Vagina (tissue), 2 donors: ENCODE results near the gene RTP3. TPM values are rescaled to one million over a fixed set of nuclear protein-coding genes. Genes with fewer than 3 reads are reported as not detected.

Experiments used
- DNase-seq, 2 donors: peaks; one replicate each; pipeline ENCODE4 v3.0.0-alpha.2; 2017; ENCODE audit errors: extremely low spot score in 2 of 2
- H3K27ac ChIP-seq: fragments of 200-600 bp; sonication (generic); one replicate; pipeline ENCODE4 v1.5.1; 2019
- H3K27me3 ChIP-seq: fragments of 200-600 bp; sonication (generic); one replicate; pipeline ENCODE4 v1.5.1; 2019
- H3K36me3 ChIP-seq, 2 donors: fragments of 200-600 bp; sonication (generic); one replicate each; pipeline ENCODE4 v1.5.1; 2017 to 2019
- H3K4me1 ChIP-seq: fragments of 200-600 bp; sonication (generic); one replicate; pipeline ENCODE4 v1.5.1; 2019
- H3K4me3 ChIP-seq, 2 donors: fragments of 200-600 bp; sonication (generic); 1 replicate in 1 of 2; 2 replicates in 1 of 2; pipeline ENCODE4 v1.5.1; 2016 to 2019
- H3K9me3 ChIP-seq: fragments of 200-600 bp; sonication (generic); one replicate; pipeline ENCODE4 v1.5.1; 2019
- CTCF ChIP-seq, 3 experiments: fragments of 450-650 bp in 2 of 3; fragments of 200-600 bp in 1 of 3; sonication (generic) in 1 of 3; IDR thresholded peaks; one replicate each; pipeline ENCODE4 v1.5.1; 2017 to 2019; ENCODE audit warnings: antibody characterized with exemption in 3 of 3, mild to moderate bottlenecking in 2 of 3, moderate library complexity in 2 of 3
- POLR2A ChIP-seq, 2 donors: fragments of 450-650 bp; IDR thresholded peaks; one replicate each; pipeline ENCODE4 v1.6.1; 2017; ENCODE audit warnings: antibody characterized with exemption in 2 of 2, mild to moderate bottlenecking in 2 of 2, moderate library complexity in 2 of 2
- POLR2AphosphoS5 ChIP-seq, 2 donors: sonication (generic); formaldehyde crosslinking; IDR thresholded peaks; one replicate each; pipeline ENCODE4 v1.9.0; 2017; ENCODE audit warnings: antibody characterized with exemption in 2 of 2, mild to moderate bottlenecking in 2 of 2, low read depth in 1 of 2; ENCODE audit not compliant: insufficient read depth in 1 of 2
- intact Hi-C: fragments of 100-400 bp; cut with DNase I; formaldehyde crosslinking; loops from one replicate; pipeline ENCODE4 v1.15.1; 2023
- total RNA-seq: library from RNA; depleted of rRNA; stranded (reverse); fragments of >200 nt; gene quantifications from one replicate; pipeline ENCODE4 v1.2.3, GENCODE V29; 2016

Gene RTP3
- total RNA-seq, 1 donor from 2014 or later: not detected

- no peaks in the 10 kb centered on the region for H3K4me1 ChIP-seq
- no peaks in the 10 kb centered on the region for H3K9me3 ChIP-seq
- TF ChIP-seq CTCF (IDR thresholded peaks at IDR 0.05) (no peak), POLR2AphosphoS5 (IDR thresholded peaks at IDR 0.05; ENCODE audit: insufficient read depth in 1 of 2, low read depth in 1 of 2) (no peak), POLR2A (IDR thresholded peaks at IDR 0.05) (no peak)
- H3K27ac ChIP-seq: no peak overlapping the region
- H3K27me3 ChIP-seq: no peaks in the 10 kb centered on the region
- no peaks in the 10 kb centered on the region for H3K36me3 ChIP-seq
- intact Hi-C loops: no loop called here
- no peak overlapping the region for H3K4me3 ChIP-seq
- DNase-seq: peak in 1 of 2 donors; percentile 19
Observed at GRCh38 chr3:46472736-46473135, 25.0 kb upstream of the RTP3 start.

DNA sequence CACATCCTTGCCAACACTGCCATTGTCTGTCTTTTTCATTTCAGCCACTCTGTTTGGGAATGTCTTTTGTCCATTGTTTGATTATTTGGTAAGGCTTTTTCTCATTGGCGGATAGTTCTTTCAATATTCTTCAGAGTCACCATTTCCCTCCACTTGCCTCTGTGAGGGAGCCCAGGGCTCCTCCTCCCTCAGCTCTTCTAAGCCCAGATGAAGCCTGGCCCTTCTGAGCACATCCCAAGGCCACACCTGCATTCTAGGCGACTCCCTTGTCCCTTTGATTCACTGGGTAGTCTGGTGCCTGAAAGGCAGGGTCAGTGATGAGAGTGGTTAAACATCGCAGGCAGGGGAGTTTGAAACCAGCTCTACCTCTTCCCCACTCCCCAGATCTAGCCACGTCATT lies 20.6 kb upstream of the RTP3 start:
- DNase-seq: peak in 1 of 2 donors; percentile 42
- intact Hi-C loops: no loop called here
- no peak for TF ChIP-seq CTCF (IDR thresholded peaks at IDR 0.05)
- TF ChIP-seq POLR2AphosphoS5 (IDR thresholded peaks at IDR 0.05; ENCODE audit: insufficient read depth in 1 of 2, low read depth in 1 of 2): no peak
- TF ChIP-seq POLR2A (IDR thresholded peaks at IDR 0.05): no peak

GRCh38 chr3:46477756-46478155 lies 20.0 kb upstream of the RTP3 start:
- no peak for DNase-seq
- no peak for TF ChIP-seq CTCF (IDR thresholded peaks at IDR 0.05)
- no peak for TF ChIP-seq POLR2A (IDR thresholded peaks at IDR 0.05)
- no peak for TF ChIP-seq POLR2AphosphoS5 (IDR thresholded peaks at IDR 0.05; ENCODE audit: insufficient read depth in 1 of 2, low read depth in 1 of 2)
- no peaks in the 10 kb centered on the region for H3K4me1 ChIP-seq
- no peak overlapping the region for H3K4me3 ChIP-seq
- no peaks in the 10 kb centered on the region for H3K27me3 ChIP-seq
- intact Hi-C loops: no loop called here
- no peaks in the 10 kb centered on the region for H3K36me3 ChIP-seq
- no peaks in the 10 kb centered on the region for H3K9me3 ChIP-seq
- H3K27ac ChIP-seq: no peak overlapping the region

More for the DNA sequence above, 20.6 kb upstream of the RTP3 start:
- no peaks in the 10 kb centered on the region for H3K4me1 ChIP-seq
- no peaks in the 10 kb centered on the region for H3K36me3 ChIP-seq
- H3K27ac ChIP-seq: no peak overlapping the region
- H3K27me3 ChIP-seq: no peaks in the 10 kb centered on the region
- no peaks in the 10 kb centered on the region for H3K9me3 ChIP-seq
- H3K4me3 ChIP-seq: no peak overlapping the region

- no peaks in the 10 kb centered on the region for H3K9me3 ChIP-seq
- H3K27me3 ChIP-seq: no peaks in the 10 kb centered on the region
- TF ChIP-seq POLR2AphosphoS5 (IDR thresholded peaks at IDR 0.05; ENCODE audit: insufficient read depth in 1 of 2, low read depth in 1 of 2): no peak
- no peak for TF ChIP-seq POLR2A (IDR thresholded peaks at IDR 0.05)
- no peak for TF ChIP-seq CTCF (IDR thresholded peaks at IDR 0.05)
- no peaks in the 10 kb centered on the region for H3K4me1 ChIP-seq
- DNase-seq: no peak
- no peak overlapping the region for H3K27ac ChIP-seq
- intact Hi-C loops: no loop called here
- no peaks in the 10 kb centered on the region for H3K36me3 ChIP-seq
- no peak overlapping the region for H3K4me3 ChIP-seq
Observed at GRCh38 chr3:46478341-46478740, 19.4 kb upstream of the RTP3 start.

DNA sequence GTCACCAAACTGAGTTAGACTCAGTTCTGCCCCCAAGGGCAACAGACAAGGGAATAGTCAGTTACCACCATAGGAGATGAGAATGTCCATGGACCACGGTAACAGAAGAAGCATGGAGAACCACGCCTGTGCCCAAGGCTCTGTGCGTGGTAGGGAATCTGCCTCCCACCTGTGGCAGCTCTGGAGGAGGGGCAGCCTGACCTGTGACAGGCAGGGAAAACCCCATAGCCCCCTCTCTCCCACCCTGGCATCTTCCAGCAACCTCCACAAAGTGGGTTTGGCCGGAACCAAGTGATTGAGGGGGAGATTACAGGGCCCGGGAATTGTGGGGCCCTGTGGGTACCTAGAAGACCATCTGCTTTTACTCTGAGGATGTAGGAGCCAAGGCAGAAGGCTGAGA lies 18.8 kb upstream of the RTP3 start:
- H3K36me3 ChIP-seq: no peaks in the 10 kb centered on the region
- intact Hi-C loops: no loop called here
- no peaks in the 10 kb centered on the region for H3K27me3 ChIP-seq
- no peak for TF ChIP-seq CTCF (IDR thresholded peaks at IDR 0.05)
- TF ChIP-seq POLR2A (IDR thresholded peaks at IDR 0.05): no peak
- no peaks in the 10 kb centered on the region for H3K4me1 ChIP-seq
- DNase-seq: no peak
- H3K4me3 ChIP-seq: no peak overlapping the region
- no peaks in the 10 kb centered on the region for H3K9me3 ChIP-seq
- no peak overlapping the region for H3K27ac ChIP-seq
